KMS-11 (cell line): ENCODE measurements around the gene RHOB.
"Not testable (repeated sequence)": the region's sequence is repeated elsewhere in the genome, so short reads cannot be mapped to it uniquely, and the experiment has no call there.

ENCODE experiments used
- H2AFZ ChIP-seq: fragments of 200-600 bp; sonication (generic); 2 replicates; pipeline ENCODE4 v1.6.1; 2016; ENCODE audit warnings: antibody characterized with exemption, mixed run types, low read depth
- H3K27ac ChIP-seq: fragments of 200-600 bp; sonication (generic); 2 replicates; pipeline ENCODE4 v1.6.1; 2016; ENCODE audit warnings: mild to moderate bottlenecking, mixed run types
- H3K27me3 ChIP-seq: fragments of 200-600 bp; sonication (generic); 2 replicates; pipeline ENCODE4 v1.6.1; 2017; ENCODE audit warnings: mild to moderate bottlenecking, low read depth, mixed run types, moderate library complexity; ENCODE audit not compliant: insufficient read depth
- H3K36me3 ChIP-seq: fragments of 200-600 bp; sonication (generic); 2 replicates; pipeline ENCODE4 v1.6.1; 2017; ENCODE audit warnings: mild to moderate bottlenecking, mixed run types; ENCODE audit not compliant: insufficient read depth
- H3K4me1 ChIP-seq: fragments of 200-600 bp; sonication (generic); 2 replicates; pipeline ENCODE4 v1.6.1; 2016; ENCODE audit warnings: mild to moderate bottlenecking, low read depth, mixed run types; ENCODE audit not compliant: poor library complexity, severe bottlenecking
- H3K4me2 ChIP-seq: fragments of 200-600 bp; sonication (generic); 2 replicates; pipeline ENCODE4 v1.7.0; 2016; ENCODE audit warnings: mild to moderate bottlenecking, mixed run types
- H3K4me3 ChIP-seq: fragments of 200-600 bp; sonication (generic); IDR thresholded peaks from 2 replicates; pipeline ENCODE4 v1.6.1; 2017; ENCODE audit warnings: low read depth, low read length, mixed read lengths; ENCODE audit not compliant: insufficient read depth
- H3K79me2 ChIP-seq: fragments of 200-600 bp; sonication (generic); 2 replicates; pipeline ENCODE4 v1.6.1; 2016; ENCODE audit warnings: low read depth, mixed run types; ENCODE audit not compliant: insufficient read depth
- H3K9ac ChIP-seq: fragments of 200-600 bp; sonication (generic); 2 replicates; pipeline ENCODE4 v1.6.1; 2016; ENCODE audit warnings: mild to moderate bottlenecking, mixed run types
- H4K20me1 ChIP-seq: fragments of 200-600 bp; sonication (generic); 2 replicates; pipeline ENCODE4 v1.6.1; 2016; ENCODE audit warnings: mild to moderate bottlenecking, mixed run types; ENCODE audit not compliant: insufficient read depth
- TF ChIP-seq, protein P1 (sequence below): fragments of 200-600 bp; sonication (generic); conservative IDR thresholded peaks from 2 replicates; pipeline ENCODE4 v1.6.1; 2017; ENCODE audit warnings: low read depth, mild to moderate bottlenecking, antibody characterized with exemption, low read length, moderate library complexity, mixed read lengths

RHOB gene

DNA sequence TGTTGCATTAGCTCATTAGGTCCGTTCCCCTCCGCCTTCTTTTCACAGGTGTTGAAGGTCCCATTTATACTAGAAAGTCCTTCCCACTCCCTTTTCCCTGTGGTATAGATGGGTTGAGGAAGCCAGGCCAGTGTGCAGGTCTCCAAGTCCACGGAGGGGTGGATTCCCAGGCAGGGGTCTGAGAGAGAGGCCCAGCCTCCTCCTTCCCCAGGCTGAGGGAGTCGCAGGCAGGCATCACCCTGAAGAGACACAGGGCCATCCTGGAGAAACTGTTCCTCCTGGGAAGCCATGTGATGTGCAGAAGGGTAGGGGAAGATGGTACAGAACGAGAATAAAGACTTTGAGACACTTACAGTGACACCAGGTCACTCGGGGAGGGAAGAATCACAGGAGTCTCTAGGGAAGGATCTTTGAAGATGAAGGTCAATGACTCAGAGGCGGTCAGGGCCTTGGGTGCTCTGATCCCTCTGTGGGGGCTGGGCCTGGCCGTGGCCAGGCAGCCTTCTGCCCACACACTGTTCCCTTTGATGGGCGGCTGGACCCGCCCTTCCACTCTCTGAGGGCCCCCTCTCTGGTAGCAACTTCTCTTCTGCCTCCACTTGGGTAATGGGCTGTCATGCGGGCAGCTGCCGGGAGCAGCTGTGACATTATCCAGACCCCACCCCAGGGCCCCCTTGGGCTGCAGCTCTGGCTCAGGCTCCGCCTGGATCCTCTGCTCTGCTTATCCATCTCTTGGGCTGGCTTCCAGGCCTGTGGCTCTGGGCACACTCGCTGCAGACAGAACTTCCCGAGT, 45.1 kb downstream of the RHOB start:
- Histone ChIP-seq H3K36me3 (no peaks in the 10 kb centered on the region), H3K4me2 (no peak overlapping the region), H4K20me1 (no peaks in the 10 kb centered on the region), H3K9ac (no peak overlapping the region), H3K27ac (no peak overlapping the region), H3K79me2 (no peaks in the 10 kb centered on the region), H3K27me3 (no peaks in the 10 kb centered on the region), H2AFZ (no peak overlapping the region), H3K4me3 (no peak overlapping the region), H3K4me1 (no peaks in the 10 kb centered on the region)
- TF ChIP-seq, protein P1, sequence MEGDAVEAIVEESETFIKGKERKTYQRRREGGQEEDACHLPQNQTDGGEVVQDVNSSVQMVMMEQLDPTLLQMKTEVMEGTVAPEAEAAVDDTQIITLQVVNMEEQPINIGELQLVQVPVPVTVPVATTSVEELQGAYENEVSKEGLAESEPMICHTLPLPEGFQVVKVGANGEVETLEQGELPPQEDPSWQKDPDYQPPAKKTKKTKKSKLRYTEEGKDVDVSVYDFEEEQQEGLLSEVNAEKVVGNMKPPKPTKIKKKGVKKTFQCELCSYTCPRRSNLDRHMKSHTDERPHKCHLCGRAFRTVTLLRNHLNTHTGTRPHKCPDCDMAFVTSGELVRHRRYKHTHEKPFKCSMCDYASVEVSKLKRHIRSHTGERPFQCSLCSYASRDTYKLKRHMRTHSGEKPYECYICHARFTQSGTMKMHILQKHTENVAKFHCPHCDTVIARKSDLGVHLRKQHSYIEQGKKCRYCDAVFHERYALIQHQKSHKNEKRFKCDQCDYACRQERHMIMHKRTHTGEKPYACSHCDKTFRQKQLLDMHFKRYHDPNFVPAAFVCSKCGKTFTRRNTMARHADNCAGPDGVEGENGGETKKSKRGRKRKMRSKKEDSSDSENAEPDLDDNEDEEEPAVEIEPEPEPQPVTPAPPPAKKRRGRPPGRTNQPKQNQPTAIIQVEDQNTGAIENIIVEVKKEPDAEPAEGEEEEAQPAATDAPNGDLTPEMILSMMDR: no peak

DNA sequence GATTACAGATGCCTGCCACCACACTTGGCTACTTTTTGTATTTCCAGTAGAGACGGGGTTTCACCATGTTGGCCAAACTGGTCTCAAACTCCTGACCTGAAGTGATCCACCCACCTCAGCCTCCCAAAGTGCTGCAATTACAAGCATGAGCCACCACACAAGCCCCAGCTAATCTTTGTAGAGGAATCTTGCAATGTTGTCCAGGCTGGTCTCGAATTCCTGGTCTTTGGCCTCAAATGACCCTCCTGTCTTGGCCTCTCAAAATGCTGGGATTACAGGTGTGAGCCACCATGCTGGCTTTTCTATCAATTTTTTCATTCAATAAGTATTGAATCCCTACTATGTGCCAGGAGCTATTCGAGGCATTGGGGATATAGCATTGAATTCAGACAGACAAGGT, 46.2 kb downstream of the RHOB start:
- not testable (repeated sequence) for H3K27me3 ChIP-seq, H3K27ac ChIP-seq, H3K4me2 ChIP-seq, H2AFZ ChIP-seq, H3K4me1 ChIP-seq, H3K4me3 ChIP-seq, H3K79me2 ChIP-seq, H4K20me1 ChIP-seq, H3K9ac ChIP-seq, H3K36me3 ChIP-seq

DNA sequence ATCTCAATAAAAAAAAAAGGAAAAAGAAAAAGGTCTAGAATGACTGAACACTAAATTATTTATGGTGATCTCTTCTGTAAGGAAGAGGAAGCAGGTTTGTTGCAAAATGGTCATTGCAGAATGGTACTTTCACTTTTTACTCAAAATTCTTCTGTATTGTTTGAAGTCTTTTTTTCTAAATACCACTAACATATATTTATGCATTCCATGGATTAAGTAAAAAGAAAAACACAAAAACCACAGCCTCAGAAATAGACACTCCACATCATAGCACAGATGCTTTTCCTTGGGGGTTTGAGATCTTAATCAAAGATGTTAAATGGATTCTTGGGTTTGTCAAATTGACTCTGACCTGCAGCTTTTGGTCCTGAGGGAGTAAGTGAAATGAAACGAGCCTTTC, 47.4 kb downstream of the RHOB start:
- no peak overlapping the region for H3K9ac ChIP-seq
- no peak overlapping the region for H3K27ac ChIP-seq
- no peak overlapping the region for H3K4me2 ChIP-seq
- H3K4me3 ChIP-seq: no peak overlapping the region
- H4K20me1 ChIP-seq: no peaks in the 10 kb centered on the region
- no peaks in the 10 kb centered on the region for H3K4me1 ChIP-seq
- no peaks in the 10 kb centered on the region for H3K27me3 ChIP-seq
- TF ChIP-seq, protein P1: no peak
- no peaks in the 10 kb centered on the region for H3K79me2 ChIP-seq
- no peak overlapping the region for H2AFZ ChIP-seq
- H3K36me3 ChIP-seq: no peaks in the 10 kb centered on the region

DNA sequence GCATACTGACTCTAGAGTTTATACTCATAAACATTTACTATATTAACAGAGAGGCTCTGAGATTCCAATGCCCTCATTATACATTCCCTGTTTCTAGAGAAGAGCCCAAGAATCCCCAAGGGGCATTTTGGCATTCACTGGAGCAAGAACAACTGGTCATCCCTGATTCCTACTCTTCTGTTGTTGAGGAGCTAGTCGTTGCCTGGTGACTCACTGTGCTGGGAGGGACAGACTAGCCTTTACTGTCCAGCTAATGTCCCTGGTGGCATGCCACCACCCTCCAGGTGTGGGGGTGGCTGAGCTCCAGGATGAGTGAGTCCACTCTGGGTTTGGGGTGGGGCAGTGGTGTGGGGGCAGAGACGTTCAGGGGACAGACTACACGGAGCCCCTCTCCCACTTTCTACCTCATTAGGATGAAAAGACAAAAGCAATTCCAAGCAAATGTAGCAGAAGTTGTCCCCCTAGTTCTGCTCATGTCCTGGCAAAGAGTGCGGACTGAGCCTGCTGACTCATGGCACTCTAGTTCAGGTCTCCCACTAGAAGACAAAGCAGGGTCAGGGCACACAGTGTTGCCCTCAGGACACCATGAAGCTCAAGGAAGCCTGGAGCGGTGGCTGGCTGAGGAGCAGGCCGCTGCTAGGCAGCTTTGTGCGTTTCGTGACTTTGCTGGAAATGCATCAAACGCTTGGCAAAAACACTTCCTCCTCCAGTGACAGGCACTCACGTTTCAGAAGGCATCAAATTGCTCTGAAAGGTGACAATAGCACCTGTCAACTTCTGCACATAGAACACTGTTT, 49.4 kb downstream of the RHOB start:
- no peak overlapping the region for H2AFZ ChIP-seq
- no peak overlapping the region for H3K27ac ChIP-seq
- H3K4me3 ChIP-seq: no peak overlapping the region
- H3K9ac ChIP-seq: no peak overlapping the region
- H3K27me3 ChIP-seq: no peaks in the 10 kb centered on the region
- no peaks in the 10 kb centered on the region for H3K79me2 ChIP-seq
- TF ChIP-seq, protein P1: no peak
- H3K4me1 ChIP-seq: no peaks in the 10 kb centered on the region
- H3K36me3 ChIP-seq: no peaks in the 10 kb centered on the region
- no peaks in the 10 kb centered on the region for H4K20me1 ChIP-seq
- H3K4me2 ChIP-seq: no peak overlapping the region

DNA sequence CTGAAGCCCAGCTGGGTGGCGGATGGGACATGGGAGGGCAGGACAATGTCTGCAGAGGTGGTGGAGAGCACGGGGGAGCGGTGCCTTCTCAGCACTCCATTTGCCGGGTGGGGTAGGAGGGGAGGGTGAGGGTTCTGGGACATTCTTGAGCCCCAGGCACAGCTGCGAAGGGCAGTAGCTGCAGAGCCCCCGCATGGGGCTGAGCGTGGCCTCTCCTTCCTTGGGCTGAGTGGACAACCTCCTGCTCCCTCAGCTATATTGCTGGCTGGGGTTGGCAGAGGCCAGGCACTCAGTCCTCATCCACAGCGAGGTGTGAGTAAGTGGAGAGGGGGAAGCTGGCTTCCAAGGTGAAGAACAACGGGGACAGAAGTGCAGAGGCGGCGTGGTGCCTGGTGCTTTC, 50.1 kb downstream of the RHOB start:
- TF ChIP-seq, protein P1: no peak
- Histone ChIP-seq H3K4me1 (no peaks in the 10 kb centered on the region), H2AFZ (no peak overlapping the region), H4K20me1 (no peaks in the 10 kb centered on the region), H3K4me2 (no peak overlapping the region), H3K27ac (no peak overlapping the region), H3K79me2 (no peaks in the 10 kb centered on the region), H3K36me3 (no peaks in the 10 kb centered on the region), H3K4me3 (no peak overlapping the region), H3K9ac (no peak overlapping the region), H3K27me3 (no peaks in the 10 kb centered on the region)
